Prostate gland (tissue), 2 donors: ENCODE data around the gene PXMP4. TPM values are rescaled to one million over a fixed set of nuclear protein-coding genes. Genes with fewer than 3 reads are reported as not detected.

ENCODE experiments used
- DNase-seq: peaks from one replicate; pipeline ENCODE4 v3.0.0-alpha.2; 2019; ENCODE audit warnings: low spot score
- H3K27ac ChIP-seq, 2 donors: fragments of 200-600 bp; sonication (generic); 2 replicates each; pipeline ENCODE4 v1.5.1; 2017 to 2019
- H3K27me3 ChIP-seq: fragments of 200-600 bp; sonication (generic); replicated peaks from 2 replicates; pipeline ENCODE4 v1.5.1; 2019; ENCODE audit not compliant: insufficient read depth
- H3K36me3 ChIP-seq, 2 donors: fragments of 200-600 bp; sonication (generic); 1 replicate in 1 of 2; 2 replicates in 1 of 2; pipeline versions ENCODE4 v1.5.1 to v1.8.1; 2017 to 2019
- H3K4me1 ChIP-seq: fragments of 200-600 bp; sonication (generic); replicated peaks from 2 replicates; pipeline ENCODE4 v1.5.1; 2019
- H3K4me3 ChIP-seq, 2 donors: fragments of 200-600 bp; sonication (generic); 2 replicates each; pipeline ENCODE4 v1.5.1; 2017 to 2019
- H3K9me3 ChIP-seq: fragments of 200-600 bp; sonication (generic); 2 replicates; pipeline ENCODE4 v1.5.1; 2017
- CTCF ChIP-seq, 4 experiments: fragments of 200-600 bp in 2 of 4; fragments of 450-650 bp in 2 of 4; sonication (generic) in 2 of 4; IDR thresholded peaks; 1 replicate in 3 of 4; 2 replicates in 1 of 4; pipeline ENCODE4 v1.5.1; 2016 to 2019; ENCODE audit warnings: antibody characterized with exemption in 4 of 4, mild to moderate bottlenecking in 2 of 4, moderate library complexity in 2 of 4
- POLR2A ChIP-seq: fragments of 450-650 bp; IDR thresholded peaks from one replicate; pipeline ENCODE4 v1.6.1; 2016; ENCODE audit warnings: antibody characterized with exemption, mild to moderate bottlenecking
- POLR2AphosphoS5 ChIP-seq: sonication (generic); formaldehyde crosslinking; IDR thresholded peaks from one replicate; pipeline ENCODE4 v1.6.1; 2017; ENCODE audit warnings: antibody characterized with exemption
- WGBS: methylation state at CpG from one replicate; pipeline ENCODE4 v1.1.5; 2018; 5-methylcytosine and 5-hydroxymethylcytosine counted together
- intact Hi-C: fragments of 100-400 bp; cut with DNase I; formaldehyde crosslinking; loops from one replicate; pipeline ENCODE4 v1.14.2; 2022
- total RNA-seq, 2 donors: library from RNA; depleted of rRNA; stranded (reverse); fragments of >200 nt; gene quantifications; one replicate each; pipeline ENCODE4 v1.1.0, GENCODE V29; 2016

PXMP4 gene
- total RNA-seq, 2 donors from 2014 or later, result 13.3 to 25.5 TPM

- WGBS, result 78% methylated on average over 2 of the region's 2 CpGs
- no peak for TF ChIP-seq POLR2AphosphoS5
- TF ChIP-seq POLR2A, result no peak
- no peak for TF ChIP-seq CTCF (IDR thresholded peaks at IDR 0.05)
- Histone ChIP-seq H3K9me3 (no peaks in the 10 kb centered on the region), H3K27ac (no peak overlapping the region), H3K36me3 (no peaks in the 10 kb centered on the region), H3K27me3 (no peaks in the 10 kb centered on the region), H3K4me3 (no peak overlapping the region), H3K4me1 (peaks cover under 1% of the 10 kb centered on the region)
- intact Hi-C loops, result no loop called here
- no peak for DNase-seq
Observed at GRCh38 chr20:33728463-33728862, 8.4 kb upstream of the PXMP4 start.

- Histone ChIP-seq H3K4me3 (no peak overlapping the region), H3K27ac (no peak overlapping the region), H3K27me3 (no peaks in the 10 kb centered on the region), H3K4me1 (no peaks in the 10 kb centered on the region), H3K36me3 (no peaks in the 10 kb centered on the region), H3K9me3 (no peaks in the 10 kb centered on the region)
- no peak for DNase-seq
- intact Hi-C loops, result no loop called here
- TF ChIP-seq POLR2AphosphoS5 (no peak), POLR2A (no peak), CTCF (IDR thresholded peaks at IDR 0.05) (no peak)
- 84% methylated on average over 3 of the region's 3 CpGs for WGBS
Observed at GRCh38 chr20:33727806-33728205, 7.7 kb upstream of the PXMP4 start.

- no peaks in the 10 kb centered on the region for H3K4me1 ChIP-seq
- H3K27me3 ChIP-seq, result no peaks in the 10 kb centered on the region
- H3K36me3 ChIP-seq, result no peaks in the 10 kb centered on the region
- no peaks in the 10 kb centered on the region for H3K9me3 ChIP-seq
- TF ChIP-seq POLR2AphosphoS5, result no peak
- TF ChIP-seq CTCF (IDR thresholded peaks at IDR 0.05), result no peak
- TF ChIP-seq POLR2A, result no peak
- WGBS, result 91% methylated on average over 5 of the region's 5 CpGs
- no peak overlapping the region for H3K4me3 ChIP-seq
- H3K27ac ChIP-seq, result no peak overlapping the region
- no peak for DNase-seq
- intact Hi-C loops, result no loop called here
Observed at GRCh38 chr20:33727115-33727479, 7.0 kb upstream of the PXMP4 start.

- DNase-seq, result no peak
- no peak overlapping the region for H3K27ac ChIP-seq
- H3K4me1 ChIP-seq, result no peaks in the 10 kb centered on the region
Observed at GRCh38 chr20:33725607-33726264, 5.6 kb upstream of the PXMP4 start.

More at GRCh38 chr20:33725607-33726264, 5.6 kb upstream of the PXMP4 start:
- intact Hi-C loops, result no loop called here
- Histone ChIP-seq H3K9me3 (no peaks in the 10 kb centered on the region), H3K4me3 (no peak overlapping the region), H3K36me3 (no peaks in the 10 kb centered on the region), H3K27me3 (no peaks in the 10 kb centered on the region)
- TF ChIP-seq POLR2AphosphoS5 (no peak), CTCF (IDR thresholded peaks at IDR 0.05) (no peak), POLR2A (no peak)
- 74% methylated on average over 7 of the region's 7 CpGs for whole genome bisulfite sequencing
